Smooth muscle cell (in vitro differentiated cells): Measurements from ENCODE around the gene IFNG-AS1. TPM values are rescaled to one million over a fixed set of nuclear protein-coding genes. Genes with fewer than 3 reads are reported as not detected.

Source experiments
- DNase-seq: peaks from one replicate; lab custom pipeline; 2025; ENCODE audit not compliant: unreplicated experiment; lab: John Stamatoyannopoulos, UW
- H2AFZ ChIP-seq: fragments of 200-600 bp; sonication (generic); 2 replicates; pipeline ENCODE4 v1.6.0; 2016; ENCODE audit warnings: antibody characterized with exemption, low read depth, mild to moderate bottlenecking
- H3F3A ChIP-seq: fragments of 200-600 bp; sonication (generic); 2 replicates; pipeline ENCODE4 v1.6.0; 2017; ENCODE audit warnings: antibody characterized with exemption, low read depth
- H3K27ac ChIP-seq: fragments of 200-600 bp; sonication (generic); 2 replicates; pipeline ENCODE4 v1.5.1; 2016; ENCODE audit warnings: low read depth, mild to moderate bottlenecking
- H3K27me3 ChIP-seq: fragments of 200-600 bp; sonication (generic); 2 replicates; pipeline ENCODE4 v1.6.1; 2016; ENCODE audit warnings: low read depth, mild to moderate bottlenecking
- H3K36me3 ChIP-seq: fragments of 200-600 bp; sonication (generic); 2 replicates; pipeline ENCODE4 v1.5.1; 2016; ENCODE audit warnings: low read depth
- H3K4me1 ChIP-seq: fragments of 200-600 bp; sonication (generic); 2 replicates; pipeline ENCODE4 v1.5.1; 2016; ENCODE audit warnings: low read depth
- H3K4me2 ChIP-seq: fragments of 200-600 bp; sonication (generic); 2 replicates; pipeline ENCODE4 v1.6.0; 2016; ENCODE audit warnings: mild to moderate bottlenecking
- H3K4me3 ChIP-seq: fragments of 200-600 bp; sonication (generic); 2 replicates; pipeline ENCODE4 v1.5.1; 2016; ENCODE audit warnings: mild to moderate bottlenecking
- H3K79me2 ChIP-seq: fragments of 200-600 bp; sonication (generic); 2 replicates; pipeline ENCODE4 v1.6.0; 2016; ENCODE audit warnings: low read depth, mild to moderate bottlenecking
- H3K9ac ChIP-seq: fragments of 200-600 bp; sonication (generic); 2 replicates; pipeline ENCODE4 v1.6.0; 2016; ENCODE audit warnings: low read depth
- H3K9me3 ChIP-seq: fragments of 200-600 bp; sonication (generic); replicated peaks from 2 replicates; pipeline ENCODE4 v1.5.1; 2016; ENCODE audit warnings: low read depth
- H4K20me1 ChIP-seq: fragments of 200-600 bp; sonication (generic); 2 replicates; pipeline ENCODE4 v1.6.0; 2016; ENCODE audit warnings: low read depth
- WGBS: methylation state at CpG from one replicate; pipeline ENCODE4 v1.1.7; 2016; ENCODE audit warnings: low lambda C conversion rate; 5-methylcytosine and 5-hydroxymethylcytosine counted together
- polyA plus RNA-seq: library from polyadenylated mRNA; unstranded; fragments of >200 nt; fragmentation: Nextera tagmentation; extraction: Ambion mirVana; gene quantifications from 2 replicates; pipeline ENCODE4 v1.2.1, GENCODE V29; 2016
- total RNA-seq: library from RNA; depleted of rRNA; stranded (reverse); fragments of >200 nt; gene quantifications from 2 replicates; pipeline ENCODE4 v1.2.3, GENCODE V29; 2014
- TF ChIP-seq, protein P1 (sequence below): fragments of 200-600 bp; sonication (generic); IDR thresholded peaks from 2 replicates; pipeline ENCODE4 v1.5.1; 2017; ENCODE audit warnings: borderline replicate concordance, mild to moderate bottlenecking, antibody characterized with exemption; ENCODE audit not compliant: insufficient read depth, poor library complexity, severe bottlenecking

The IFNG-AS1 gene
- total and polyA plus RNA-seq, 2 experiments from 2014 or later, result 0.11 to 0.76 TPM

- H3K79me2 ChIP-seq, result no peaks in the 10 kb centered on the region
- DNase-seq, result no peak
- H3K4me3 ChIP-seq, result no peak overlapping the region
- H3K4me1 ChIP-seq, result no peaks in the 10 kb centered on the region
- H3K27ac ChIP-seq, result no peak overlapping the region
- TF ChIP-seq, protein P1, sequence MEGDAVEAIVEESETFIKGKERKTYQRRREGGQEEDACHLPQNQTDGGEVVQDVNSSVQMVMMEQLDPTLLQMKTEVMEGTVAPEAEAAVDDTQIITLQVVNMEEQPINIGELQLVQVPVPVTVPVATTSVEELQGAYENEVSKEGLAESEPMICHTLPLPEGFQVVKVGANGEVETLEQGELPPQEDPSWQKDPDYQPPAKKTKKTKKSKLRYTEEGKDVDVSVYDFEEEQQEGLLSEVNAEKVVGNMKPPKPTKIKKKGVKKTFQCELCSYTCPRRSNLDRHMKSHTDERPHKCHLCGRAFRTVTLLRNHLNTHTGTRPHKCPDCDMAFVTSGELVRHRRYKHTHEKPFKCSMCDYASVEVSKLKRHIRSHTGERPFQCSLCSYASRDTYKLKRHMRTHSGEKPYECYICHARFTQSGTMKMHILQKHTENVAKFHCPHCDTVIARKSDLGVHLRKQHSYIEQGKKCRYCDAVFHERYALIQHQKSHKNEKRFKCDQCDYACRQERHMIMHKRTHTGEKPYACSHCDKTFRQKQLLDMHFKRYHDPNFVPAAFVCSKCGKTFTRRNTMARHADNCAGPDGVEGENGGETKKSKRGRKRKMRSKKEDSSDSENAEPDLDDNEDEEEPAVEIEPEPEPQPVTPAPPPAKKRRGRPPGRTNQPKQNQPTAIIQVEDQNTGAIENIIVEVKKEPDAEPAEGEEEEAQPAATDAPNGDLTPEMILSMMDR, result no peak
- H3K4me2 ChIP-seq, result no peak overlapping the region
- H3K9ac ChIP-seq, result no peak overlapping the region
- H2AFZ ChIP-seq, result no peak overlapping the region
- H4K20me1 ChIP-seq, result no peaks in the 10 kb centered on the region
- no peaks in the 10 kb centered on the region for H3K27me3 ChIP-seq
- H3F3A ChIP-seq, result no peaks in the 10 kb centered on the region
- H3K36me3 ChIP-seq, result no peaks in the 10 kb centered on the region
- WGBS, result 76% methylated on average over 4 of the region's 4 CpGs
- no peaks in the 10 kb centered on the region for H3K9me3 ChIP-seq
Measured at GRCh38 chr12:67957383-67957782, 31.9 kb upstream of the IFNG-AS1 start.

- TF ChIP-seq, protein P1, result no peak
- no peak overlapping the region for H3K4me3 ChIP-seq
- H4K20me1 ChIP-seq, result no peaks in the 10 kb centered on the region
- H3K27me3 ChIP-seq, result no peaks in the 10 kb centered on the region
- no peak overlapping the region for H2AFZ ChIP-seq
- no peaks in the 10 kb centered on the region for H3K4me1 ChIP-seq
- H3K4me2 ChIP-seq, result no peak overlapping the region
- H3F3A ChIP-seq, result no peaks in the 10 kb centered on the region
- WGBS, result 73% methylated on average over 4 of the region's 4 CpGs
- no peaks in the 10 kb centered on the region for H3K36me3 ChIP-seq
- no peaks in the 10 kb centered on the region for H3K79me2 ChIP-seq
- H3K9me3 ChIP-seq, result no peaks in the 10 kb centered on the region
- H3K9ac ChIP-seq, result no peak overlapping the region
- no peak overlapping the region for H3K27ac ChIP-seq
- no peak for DNase-seq
Measured at GRCh38 chr12:67958187-67958586, 31.1 kb upstream of the IFNG-AS1 start.

- TF ChIP-seq, protein P1, result no peak
- Histone ChIP-seq H3K79me2 (no peaks in the 10 kb centered on the region), H3K36me3 (no peaks in the 10 kb centered on the region), H3K9ac (no peak overlapping the region), H3K9me3 (no peaks in the 10 kb centered on the region), H4K20me1 (no peaks in the 10 kb centered on the region), H2AFZ (no peak overlapping the region), H3K4me3 (no peak overlapping the region), H3F3A (no peaks in the 10 kb centered on the region), H3K27me3 (no peaks in the 10 kb centered on the region), H3K4me2 (no peak overlapping the region), H3K27ac (no peak overlapping the region), H3K4me1 (no peaks in the 10 kb centered on the region)
- DNase-seq, result no peak
- WGBS, result 53% methylated on average over 1 of the region's 1 CpG
Measured at GRCh38 chr12:67964456-67964855, 24.8 kb upstream of the IFNG-AS1 start.

DNA sequence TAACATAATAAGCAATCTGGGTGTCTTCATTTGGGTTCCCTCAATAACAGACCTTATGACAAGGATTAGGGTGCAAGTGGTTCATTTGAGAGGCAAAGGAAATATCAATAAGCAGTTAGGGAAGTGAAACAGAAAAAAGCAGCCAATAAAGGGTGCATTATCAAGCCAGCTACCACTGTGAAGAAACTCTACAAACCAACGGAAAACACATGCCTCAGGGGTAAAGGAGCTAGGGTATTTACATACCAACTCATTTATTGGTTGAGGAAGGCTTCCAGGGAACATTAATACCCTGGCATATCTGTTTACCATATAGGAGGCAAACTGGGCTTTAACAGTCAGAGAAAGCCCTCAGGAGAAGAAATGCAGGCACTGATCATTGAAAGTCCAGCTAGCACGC, 22.7 kb upstream of the IFNG-AS1 start:
- H3K27me3 ChIP-seq, result no peaks in the 10 kb centered on the region
- 44% methylated on average over 2 of the region's 2 CpGs for WGBS
- no peak overlapping the region for H3K9ac ChIP-seq
- H3K36me3 ChIP-seq, result no peaks in the 10 kb centered on the region
- H3K27ac ChIP-seq, result no peak overlapping the region
- no peaks in the 10 kb centered on the region for H3K79me2 ChIP-seq
- no peak overlapping the region for H3K4me3 ChIP-seq
- H3K9me3 ChIP-seq, result no peaks in the 10 kb centered on the region
- TF ChIP-seq, protein P1, result no peak
- no peak for DNase-seq
- H3K4me1 ChIP-seq, result no peaks in the 10 kb centered on the region
- H3K4me2 ChIP-seq, result no peak overlapping the region
- no peak overlapping the region for H2AFZ ChIP-seq
- no peaks in the 10 kb centered on the region for H4K20me1 ChIP-seq
- no peaks in the 10 kb centered on the region for H3F3A ChIP-seq
